Neutrophil (primary cell): ENCODE results near the gene KLHL25.

Source experiments
- H3K27ac ChIP-seq: fragments of 200-600 bp; sonication (generic); 2 replicates; pipeline ENCODE4 v1.5.1; 2016; ENCODE audit warnings: mild to moderate bottlenecking, moderate library complexity
- H3K27me3 ChIP-seq: fragments of 200-600 bp; sonication (generic); 2 replicates; pipeline ENCODE4 v1.6.0; 2016; ENCODE audit warnings: mild to moderate bottlenecking
- H3K36me3 ChIP-seq: fragments of 200-600 bp; sonication (generic); 2 replicates; pipeline ENCODE4 v1.5.1; 2017
- H3K4me1 ChIP-seq, 2 experiments: fragments of 200-600 bp in 1 of 2; sonication (generic) in 1 of 2; 1 replicate in 1 of 2; 2 replicates in 1 of 2; pipeline versions ENCODE4 v1.5.1 to v1.6.1; 2013 to 2016; ENCODE audit warnings: low read depth in 1 of 2, low read length in 1 of 2, mild to moderate bottlenecking in 1 of 2, moderate library complexity in 1 of 2; ENCODE audit not compliant: control insufficient read depth in 1 of 2, insufficient read depth in 1 of 2
- H3K4me3 ChIP-seq, 2 experiments: fragments of 200-600 bp in 1 of 2; sonication (generic) in 1 of 2; 1 replicate in 1 of 2; 2 replicates in 1 of 2; pipeline ENCODE4 v1.5.1; 2013 to 2016; ENCODE audit warnings: low read depth in 1 of 2, low read length in 1 of 2, mild to moderate bottlenecking in 1 of 2, moderate library complexity in 1 of 2
- H3K9me3 ChIP-seq: fragments of 200-600 bp; sonication (generic); 2 replicates; pipeline ENCODE4 v1.5.1; 2016
- TF ChIP-seq, protein P1 (sequence below): fragments of 200-600 bp; sonication (generic); IDR thresholded peaks from 2 replicates; pipeline ENCODE4 v1.5.1; 2016; ENCODE audit warnings: antibody characterized with exemption

KLHL25 gene

DNA sequence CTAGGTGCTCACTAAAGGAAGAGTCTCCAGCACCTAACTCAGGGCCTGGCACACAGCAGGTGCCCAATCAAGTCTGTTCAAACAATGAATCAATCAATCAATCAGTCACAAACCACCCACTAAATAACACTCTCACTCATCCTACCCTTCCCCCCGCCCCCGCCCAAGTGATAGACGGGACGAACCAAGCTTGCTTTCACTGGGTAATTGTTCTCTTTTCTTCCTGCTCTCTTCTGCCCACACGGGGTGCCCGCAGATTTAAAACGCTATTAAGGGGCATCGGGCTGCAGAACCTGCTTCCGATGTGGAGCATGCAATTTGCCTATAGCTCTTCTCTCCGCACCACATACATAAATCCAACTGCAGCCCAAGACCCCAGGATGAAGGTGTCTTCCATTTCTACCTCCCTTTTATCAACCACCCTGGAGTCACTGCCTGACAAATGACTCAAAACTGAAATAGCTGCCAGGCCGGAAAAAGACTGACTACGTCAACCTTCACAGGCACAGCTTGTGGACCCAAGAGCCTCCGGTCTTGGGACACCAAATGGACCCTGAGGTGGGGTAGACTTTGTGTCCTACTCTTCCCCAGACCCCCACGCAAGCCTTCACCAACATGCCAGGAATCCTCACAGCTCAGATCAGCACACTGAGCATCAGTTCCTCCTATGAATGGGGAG lies 1.7 kb downstream of the KLHL25 start:
- no peaks in the 10 kb centered on the region for H3K36me3 ChIP-seq
- peaks cover 67% of the 10 kb centered on the region for H3K27me3 ChIP-seq
- H3K9me3 ChIP-seq: no peaks in the 10 kb centered on the region
- no peak overlapping the region for H3K27ac ChIP-seq
- TF ChIP-seq, protein P1, sequence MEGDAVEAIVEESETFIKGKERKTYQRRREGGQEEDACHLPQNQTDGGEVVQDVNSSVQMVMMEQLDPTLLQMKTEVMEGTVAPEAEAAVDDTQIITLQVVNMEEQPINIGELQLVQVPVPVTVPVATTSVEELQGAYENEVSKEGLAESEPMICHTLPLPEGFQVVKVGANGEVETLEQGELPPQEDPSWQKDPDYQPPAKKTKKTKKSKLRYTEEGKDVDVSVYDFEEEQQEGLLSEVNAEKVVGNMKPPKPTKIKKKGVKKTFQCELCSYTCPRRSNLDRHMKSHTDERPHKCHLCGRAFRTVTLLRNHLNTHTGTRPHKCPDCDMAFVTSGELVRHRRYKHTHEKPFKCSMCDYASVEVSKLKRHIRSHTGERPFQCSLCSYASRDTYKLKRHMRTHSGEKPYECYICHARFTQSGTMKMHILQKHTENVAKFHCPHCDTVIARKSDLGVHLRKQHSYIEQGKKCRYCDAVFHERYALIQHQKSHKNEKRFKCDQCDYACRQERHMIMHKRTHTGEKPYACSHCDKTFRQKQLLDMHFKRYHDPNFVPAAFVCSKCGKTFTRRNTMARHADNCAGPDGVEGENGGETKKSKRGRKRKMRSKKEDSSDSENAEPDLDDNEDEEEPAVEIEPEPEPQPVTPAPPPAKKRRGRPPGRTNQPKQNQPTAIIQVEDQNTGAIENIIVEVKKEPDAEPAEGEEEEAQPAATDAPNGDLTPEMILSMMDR: no peak
- peaks cover 14 to 17% of the 10 kb centered on the region in 2 experiments for H3K4me1 ChIP-seq
- H3K4me3 ChIP-seq: no peak overlapping the region

DNA sequence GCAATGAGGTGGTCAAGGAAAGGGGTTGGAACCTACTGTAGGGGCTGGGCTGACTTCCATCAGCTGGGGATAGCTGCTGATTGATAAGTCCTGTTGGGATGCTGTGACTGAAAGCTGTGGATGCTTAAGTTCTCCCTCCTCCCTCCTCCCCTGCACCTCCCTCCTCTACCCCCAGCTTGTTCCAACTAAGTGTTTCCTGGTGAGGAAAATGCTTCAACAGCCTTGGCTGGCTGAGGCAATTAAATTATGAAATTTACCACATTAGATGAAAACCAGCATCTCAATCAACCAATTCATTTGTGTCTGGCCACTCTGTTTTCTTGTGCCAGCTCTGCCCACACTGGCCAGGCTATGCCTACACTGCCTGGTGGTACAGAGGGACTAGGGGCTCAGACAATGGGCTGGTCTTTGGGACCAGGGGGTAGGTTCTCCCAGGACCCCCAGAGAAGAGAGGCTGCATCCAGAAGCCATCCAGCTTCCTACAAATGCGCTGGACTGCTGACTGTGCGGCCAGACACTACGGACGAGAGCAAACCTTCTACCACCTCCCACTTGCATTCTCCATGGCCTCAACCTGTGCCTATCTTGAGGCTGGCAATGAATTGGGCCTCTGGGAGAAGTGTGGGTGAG lies 2.5 kb downstream of the KLHL25 start:
- Histone ChIP-seq H3K27ac (no peak overlapping the region), H3K27me3 (peaks cover 59% of the 10 kb centered on the region)

DNA sequence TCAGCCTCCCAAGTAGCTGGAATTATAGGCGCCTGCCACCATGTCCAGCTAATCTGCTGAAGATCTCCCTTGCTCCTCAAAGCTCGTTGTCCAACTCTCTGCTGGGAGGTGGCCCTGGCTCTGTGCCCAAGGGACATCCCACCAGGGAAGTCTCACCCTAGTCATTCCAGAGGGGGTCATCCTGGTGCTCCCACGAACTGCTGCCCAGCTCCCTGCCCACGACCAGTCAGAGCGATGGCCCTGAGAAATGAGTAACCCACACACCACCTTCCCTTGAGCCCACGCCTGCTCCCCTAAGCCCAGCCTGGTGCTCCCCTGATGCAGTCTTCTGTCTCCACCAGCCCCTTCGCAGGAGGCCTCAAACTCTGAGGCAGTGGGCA lies 5.2 kb downstream of the KLHL25 start:
- Histone ChIP-seq H3K9me3 (no peaks in the 10 kb centered on the region), H3K27ac (no peak overlapping the region), H3K27me3 (peaks cover 34% of the 10 kb centered on the region), H3K36me3 (no peaks in the 10 kb centered on the region), H3K4me3 (no peak overlapping the region), H3K4me1 (peaks cover 9% of the 10 kb centered on the region in 2 experiments)
- TF ChIP-seq, protein P1: no peak

More for the DNA sequence above, 2.5 kb downstream of the KLHL25 start:
- TF ChIP-seq, protein P1: no peak
- H3K4me3 ChIP-seq: no peak overlapping the region
- peaks cover 14 to 17% of the 10 kb centered on the region in 2 experiments for H3K4me1 ChIP-seq
- no peaks in the 10 kb centered on the region for H3K9me3 ChIP-seq
- no peaks in the 10 kb centered on the region for H3K36me3 ChIP-seq

DNA sequence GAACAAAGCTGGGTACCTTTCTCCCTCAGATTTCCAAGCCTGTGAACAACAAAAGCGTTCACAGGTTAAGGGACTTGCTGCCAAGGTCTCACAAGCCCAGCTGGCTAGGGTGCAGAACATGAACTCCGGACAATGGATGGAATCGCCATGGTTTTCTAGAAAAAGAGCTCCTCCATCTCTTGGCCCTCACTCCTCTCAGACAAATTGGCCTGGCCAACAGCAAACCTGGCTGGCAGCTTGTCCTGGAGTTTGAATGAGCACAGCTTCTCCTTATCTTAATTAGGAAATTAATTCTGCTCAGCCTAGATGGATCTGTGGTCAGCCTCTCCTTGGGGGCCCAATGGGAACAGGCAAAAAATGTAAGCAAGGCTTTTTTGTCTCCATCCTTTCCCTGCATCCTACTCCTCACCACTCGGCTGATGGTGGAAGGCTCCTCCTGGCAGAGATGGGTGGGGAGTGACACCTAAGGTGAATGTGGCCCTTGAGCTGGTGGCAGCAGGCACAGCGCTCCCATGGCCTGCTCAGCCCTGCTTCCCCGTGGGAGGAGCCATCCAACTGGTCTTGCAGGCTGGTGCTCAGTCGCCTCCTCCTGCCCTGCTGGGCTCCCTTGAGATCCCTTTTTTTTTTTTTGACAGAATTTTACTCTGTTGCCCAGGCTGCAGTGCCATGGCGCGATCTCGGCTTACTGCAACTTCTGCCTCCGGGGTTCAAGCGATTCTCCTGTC lies 5.8 kb downstream of the KLHL25 start:
- no peak overlapping the region for H3K27ac ChIP-seq
- TF ChIP-seq, protein P1: no peak
- H3K36me3 ChIP-seq: no peaks in the 10 kb centered on the region
- H3K9me3 ChIP-seq: no peaks in the 10 kb centered on the region
- peaks cover 28% of the 10 kb centered on the region for H3K27me3 ChIP-seq
- no peak overlapping the region for H3K4me3 ChIP-seq
- peaks cover 4 to 5% of the 10 kb centered on the region in 2 experiments for H3K4me1 ChIP-seq

DNA sequence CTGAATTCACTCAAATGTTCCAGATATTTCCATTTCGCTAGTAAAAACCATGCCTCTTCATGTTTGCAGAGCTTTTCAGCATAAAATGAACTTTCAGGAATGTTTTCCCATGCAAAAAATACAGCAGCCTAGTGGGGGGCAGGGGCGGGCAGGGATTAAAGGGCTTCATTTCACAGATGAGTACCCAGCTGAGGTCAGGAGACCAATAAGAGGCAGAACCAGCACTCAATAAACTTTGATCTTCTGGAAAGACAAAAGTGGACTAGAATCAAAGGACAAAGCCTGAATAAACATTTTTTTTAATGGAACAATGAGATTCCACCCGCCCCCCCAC lies 8.0 kb downstream of the KLHL25 start:
- no peak overlapping the region for H3K27ac ChIP-seq
- peaks cover 6% of the 10 kb centered on the region for H3K27me3 ChIP-seq
- TF ChIP-seq, protein P1: no peak
- H3K4me3 ChIP-seq: no peak overlapping the region
- H3K36me3 ChIP-seq: no peaks in the 10 kb centered on the region
- H3K9me3 ChIP-seq: no peaks in the 10 kb centered on the region
- H3K4me1 ChIP-seq: no peaks in the 10 kb centered on the region
